HG03469 (cell line): Measurements from ENCODE around the gene CGB5.
"Not testable (repeated sequence)": the region's sequence is repeated elsewhere in the genome, so short reads cannot be mapped to it uniquely, and the experiment has no call there.

ENCODE experiments used
- ATAC-seq: cut with Tn5 transposase; IDR thresholded peaks from one replicate; pipeline ENCODE4 v1.9.1; 2021; ENCODE audit warnings: mild to moderate bottlenecking, moderate library complexity, moderate number of reproducible peaks; ENCODE audit not compliant: unreplicated experiment

Gene CGB5

GRCh38 chr19:49056902-49057596, 13.4 kb downstream of the CGB5 start:
- ATAC-seq = not testable (repeated sequence)

DNA sequence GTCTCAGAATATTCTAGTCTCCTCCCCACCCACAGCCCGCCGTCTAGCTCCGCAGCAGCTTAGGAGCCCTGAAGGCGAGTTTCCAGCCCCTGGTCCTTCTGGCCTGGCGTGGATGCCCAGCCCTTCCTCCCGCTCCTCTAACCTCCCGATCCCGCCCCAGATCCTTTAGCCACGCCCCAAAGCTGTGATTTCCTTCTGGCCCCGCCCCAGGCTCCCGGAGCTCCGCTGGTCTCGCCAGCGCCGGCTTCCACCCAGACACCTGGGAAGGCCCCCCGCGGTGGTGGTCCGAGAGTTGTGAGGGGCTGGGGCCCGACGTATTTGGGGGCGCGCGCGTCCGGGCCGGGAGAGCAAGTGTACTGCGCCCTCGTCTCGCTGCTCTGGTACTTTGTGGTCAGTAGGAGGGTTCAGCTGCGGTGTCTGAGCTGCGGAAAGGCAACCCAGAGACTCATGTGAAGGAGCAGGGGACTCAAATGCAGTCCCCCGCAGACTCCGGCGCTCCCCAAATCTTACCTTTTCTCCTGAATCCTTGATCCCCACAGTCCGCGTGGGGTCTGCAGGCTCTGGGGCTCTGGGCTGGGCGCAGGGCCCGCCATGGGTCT, 14.1 kb downstream of the CGB5 start, which contains the start of gene CGB7:
Gene CGB7, minus strand, starts transcription at position 114 of the 599 bp plus-strand sequence. CDS start 2,374 bp downstream, outside the sequence.
- no peak for ATAC-seq

DNA sequence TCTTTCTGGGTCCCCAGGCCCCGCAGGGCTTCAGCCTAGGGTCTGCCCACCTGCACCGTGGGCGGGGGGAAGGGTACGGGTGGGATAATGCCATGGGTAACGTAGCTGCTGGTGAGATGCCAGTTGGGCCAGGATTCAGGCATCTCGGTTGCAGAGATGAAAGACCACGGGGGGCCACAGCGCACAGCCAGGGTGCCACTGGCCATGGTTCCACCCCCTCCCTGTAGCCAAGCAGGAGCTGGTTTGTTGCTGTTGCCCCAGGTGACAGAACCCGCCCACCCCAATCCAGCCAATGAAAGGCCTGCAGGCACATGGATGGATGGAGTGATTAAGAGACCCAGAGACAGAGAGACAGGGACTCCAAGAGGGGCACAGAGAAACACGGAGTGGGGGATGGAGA, 14.9 kb downstream of the CGB5 start:
- ATAC-seq = no peak

DNA sequence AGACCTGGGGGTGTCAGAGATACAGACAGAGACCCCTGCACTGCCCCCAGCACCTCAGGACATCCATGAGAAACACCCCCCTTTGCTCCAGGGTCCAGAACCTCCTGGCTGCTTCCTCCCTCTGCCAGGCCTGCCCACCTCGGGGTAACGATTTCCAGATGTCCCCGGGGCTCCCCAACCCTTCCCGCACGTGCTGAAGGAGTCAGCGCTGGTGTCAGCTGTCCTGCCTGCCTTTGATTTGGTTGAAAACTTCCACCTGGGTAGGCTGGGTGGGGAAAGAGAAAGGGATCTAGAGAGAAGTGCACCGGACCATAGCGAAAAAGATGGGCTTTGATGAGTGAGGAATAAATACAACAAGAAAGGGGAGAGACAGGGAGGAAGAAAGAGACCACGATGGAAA, 15.4 kb downstream of the CGB5 start:
- ATAC-seq = no peak

GRCh38 chr19:49061000-49061399, 17.4 kb downstream of the CGB5 start:
- no peak for ATAC-seq

- no peak for ATAC-seq
Measured at GRCh38 chr19:49061445-49061844, 17.8 kb downstream of the CGB5 start.

DNA sequence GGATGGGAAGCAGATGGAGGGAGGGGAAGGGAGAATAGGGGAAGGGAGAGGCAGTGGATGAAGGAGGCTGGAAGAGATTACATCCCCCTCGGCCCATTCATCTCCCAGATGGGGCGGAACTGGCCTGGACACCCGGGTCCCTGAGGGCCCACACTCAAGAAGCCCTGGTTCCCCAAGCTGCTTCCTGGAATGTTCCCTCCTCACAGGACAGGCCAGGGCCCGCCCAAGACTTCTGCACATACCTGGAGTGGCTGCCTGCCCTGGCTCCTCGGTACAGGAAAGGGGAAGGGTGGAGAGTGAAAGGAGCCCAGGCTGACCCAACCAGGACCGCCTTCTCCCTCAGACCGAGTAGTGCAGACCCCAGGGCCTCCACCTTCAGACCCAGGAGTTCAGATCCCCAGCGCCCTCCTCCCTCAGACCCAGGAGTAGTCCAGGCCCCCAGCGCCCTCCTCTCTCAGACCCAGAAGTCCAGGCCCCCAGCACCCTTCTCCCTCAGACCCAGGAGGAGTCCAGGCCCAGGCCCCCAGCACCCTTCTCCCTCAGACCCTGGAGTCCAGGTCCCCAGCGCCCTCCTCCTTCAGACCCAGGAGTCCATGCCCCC, 20.5 kb downstream of the CGB5 start:
- ATAC-seq = no peak

- ATAC-seq = no peak
Measured at GRCh38 chr19:49064768-49065611, 21.3 kb downstream of the CGB5 start, which contains the start of gene NTF4. NTF4 (minus strand) TSS chr19:49064818; CDS start chr19:49061997, 2,821 bp downstream.

DNA sequence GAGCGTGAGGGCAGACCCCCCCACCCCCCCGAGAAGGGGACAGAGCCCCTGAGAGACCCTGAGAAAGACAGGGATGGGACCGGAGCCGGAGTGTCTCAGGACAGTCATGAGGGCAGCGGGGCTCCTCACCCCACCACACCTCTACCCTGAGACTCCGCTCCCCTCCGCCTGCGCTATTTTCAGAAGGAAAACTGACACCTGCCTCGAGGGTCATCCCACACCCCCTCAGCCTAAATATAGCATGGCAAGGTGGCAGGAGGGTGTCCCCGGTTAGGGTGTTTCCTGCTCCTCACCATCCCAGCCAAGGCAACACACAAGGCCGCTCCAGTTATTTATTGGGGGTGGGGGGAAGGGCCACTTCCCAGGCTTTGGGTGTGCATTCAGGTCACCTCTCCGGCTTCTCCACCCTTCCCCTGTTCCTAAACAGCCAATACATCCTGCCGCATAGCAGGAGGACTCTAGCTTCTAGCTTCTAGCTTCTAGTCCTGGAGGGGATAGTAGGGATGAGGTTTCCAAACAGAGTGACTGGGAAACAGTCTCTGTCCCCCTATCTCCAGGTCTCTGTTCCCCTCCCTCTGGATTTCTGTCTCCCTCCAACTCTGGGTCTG, 22.4 kb downstream of the CGB5 start:
- no peak for ATAC-seq

DNA sequence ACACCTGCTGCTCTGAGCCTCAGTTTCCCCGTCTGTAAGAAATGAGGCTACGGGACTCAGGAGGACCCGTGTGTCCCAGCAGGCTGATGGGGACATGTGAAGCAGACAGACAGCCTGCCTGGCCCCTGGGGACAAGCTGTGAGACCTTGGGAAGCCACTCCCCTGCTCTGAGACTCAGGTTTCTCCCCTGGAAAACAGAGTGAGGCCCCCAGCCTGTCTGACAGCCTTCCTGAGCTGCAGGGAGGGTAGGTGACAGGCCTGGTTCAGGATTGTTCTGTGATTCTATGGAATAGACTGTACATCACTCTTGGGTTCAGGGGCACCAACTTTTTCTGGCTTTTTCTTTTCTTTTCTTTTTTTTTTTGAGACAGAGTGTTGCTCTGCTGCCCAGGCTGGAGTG, 23.9 kb downstream of the CGB5 start:
- no peak for ATAC-seq

DNA sequence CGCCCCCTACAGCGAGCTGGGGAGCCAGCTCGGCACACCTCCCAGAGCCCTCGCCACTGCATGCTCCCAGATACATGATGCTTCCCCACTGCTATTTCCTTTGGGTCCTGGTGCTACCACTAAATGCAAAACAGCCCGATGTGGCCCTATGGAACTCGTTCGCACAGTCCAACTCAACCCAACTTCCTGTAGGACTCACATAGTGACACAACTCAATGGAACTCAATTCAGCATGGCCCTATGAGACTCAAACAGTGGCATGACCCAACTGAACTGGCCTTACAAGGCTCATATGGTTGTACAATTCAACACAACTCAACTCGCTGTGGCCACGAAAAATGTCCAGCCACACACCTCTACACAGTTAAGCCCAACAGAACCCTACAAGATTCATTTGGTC, 25.4 kb downstream of the CGB5 start:
- ATAC-seq = no peak

DNA sequence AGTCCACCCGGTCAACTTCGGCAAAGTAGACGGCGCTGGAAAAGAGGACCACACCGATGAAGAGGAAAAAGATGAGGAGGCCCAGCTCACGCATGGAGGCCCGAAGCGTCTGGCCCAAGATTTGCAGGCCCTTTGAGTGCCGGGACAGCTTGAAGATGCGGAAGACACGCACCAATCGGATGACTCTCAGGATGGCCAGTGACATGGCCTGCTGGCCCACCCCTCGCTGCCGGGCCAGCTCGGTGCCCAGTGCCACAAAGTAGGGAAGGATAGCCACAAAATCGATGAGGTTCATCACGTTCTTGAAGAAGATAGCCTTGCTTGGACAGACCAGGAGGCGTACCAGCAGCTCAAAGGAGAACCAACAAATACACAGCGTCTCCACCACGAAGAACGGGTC, 26.8 kb downstream of the CGB5 start:
- ATAC-seq = no peak

GRCh38 chr19:49071860-49072547, 28.4 kb downstream of the CGB5 start:
- ATAC-seq = no peak

- no peak for ATAC-seq
Measured at GRCh38 chr19:49073514-49074378, 30.1 kb downstream of the CGB5 start.

GRCh38 chr19:49074869-49075268, 31.2 kb downstream of the CGB5 start:
- ATAC-seq = not testable (repeated sequence)

DNA sequence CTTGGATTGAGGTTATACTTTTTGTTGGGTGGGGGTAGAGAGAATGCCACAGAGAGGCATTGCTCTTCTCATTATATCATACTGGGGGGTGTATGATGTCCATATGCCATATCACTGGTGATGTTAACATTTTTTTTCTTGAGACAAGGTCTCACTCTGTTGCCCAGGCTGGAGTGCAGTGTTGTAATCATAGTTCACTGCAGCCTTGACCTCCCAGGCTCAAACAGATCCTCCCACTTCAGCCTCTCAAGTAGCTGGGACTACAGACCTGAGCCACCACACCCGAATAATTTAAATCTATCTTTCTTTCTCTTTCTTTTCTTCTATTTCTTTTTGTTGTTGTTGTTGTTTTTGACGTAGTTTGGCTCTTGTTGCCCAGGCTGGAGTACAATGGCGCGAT, 36.7 kb downstream of the CGB5 start:
- ATAC-seq = no peak

DNA sequence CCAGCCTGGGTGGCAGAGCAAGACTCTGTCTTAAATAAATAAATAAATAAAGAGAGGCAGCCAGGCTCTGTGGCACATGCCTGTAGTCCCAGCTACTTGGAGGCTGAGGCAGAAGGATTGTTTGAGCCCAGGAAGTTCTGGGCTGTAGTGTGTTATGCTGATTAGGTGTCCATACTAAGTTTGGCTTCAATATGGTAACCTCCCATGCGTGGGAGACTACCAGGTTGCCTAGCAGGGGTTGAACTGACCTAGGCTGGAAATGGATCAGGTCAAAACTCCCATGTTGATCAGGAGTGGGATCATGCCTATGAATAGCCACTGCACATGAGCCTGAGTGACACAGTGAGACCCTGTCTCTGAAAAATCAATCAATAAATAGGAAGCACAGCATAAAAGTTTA, 37.6 kb downstream of the CGB5 start:
- ATAC-seq = no peak

- no peak for ATAC-seq
Measured at GRCh38 chr19:49084206-49085019, 40.8 kb downstream of the CGB5 start.
